DOHH2 (cell line): Measurements from ENCODE around the gene TEX14.

Experiments
- H3F3A ChIP-seq: fragments of 200-600 bp; sonication (generic), shearing (Covaris generic); 2 replicates; pipeline ENCODE4 v1.6.0; 2016; ENCODE audit warnings: antibody characterized with exemption, mild to moderate bottlenecking; ENCODE audit not compliant: control insufficient read depth, insufficient read depth
- H3K27ac ChIP-seq: fragments of 200-600 bp; sonication (generic); 2 replicates; pipeline ENCODE4 v1.5.1; 2014; ENCODE audit warnings: low read depth, mild to moderate bottlenecking, low read length, moderate library complexity
- H3K27me3 ChIP-seq: fragments of 200-600 bp; sonication (generic); 2 replicates; pipeline ENCODE4 v1.6.1; 2014; ENCODE audit warnings: mild to moderate bottlenecking, low read length, mixed read lengths; ENCODE audit not compliant: control insufficient read depth
- H3K36me3 ChIP-seq: fragments of 200-600 bp; sonication (generic); 2 replicates; pipeline ENCODE4 v1.6.1; 2014; ENCODE audit warnings: mild to moderate bottlenecking, low read length, moderate library complexity, mixed read lengths; ENCODE audit not compliant: control insufficient read depth
- H3K4me1 ChIP-seq: fragments of 200-600 bp; sonication (generic); 2 replicates; pipeline ENCODE4 v1.6.1; 2014; ENCODE audit warnings: mild to moderate bottlenecking, low read length, mixed read lengths; ENCODE audit not compliant: control insufficient read depth
- H3K4me2 ChIP-seq: fragments of 200-600 bp; sonication (generic); 2 replicates; pipeline ENCODE4 v1.6.0; 2014; ENCODE audit warnings: mild to moderate bottlenecking, low read length, moderate library complexity
- H3K4me3 ChIP-seq: fragments of 200-600 bp; sonication (generic); 2 replicates; pipeline ENCODE4 v1.5.1; 2014; ENCODE audit warnings: mild to moderate bottlenecking, low read length, mixed read lengths
- H3K79me2 ChIP-seq: fragments of 200-600 bp; sonication (generic); 2 replicates; pipeline ENCODE4 v1.6.1; 2014; ENCODE audit warnings: mild to moderate bottlenecking, low read length, mixed read lengths; ENCODE audit not compliant: control insufficient read depth
- H3K9me2 ChIP-seq: fragments of 200-600 bp; sonication (generic); replicated peaks from 2 replicates; pipeline ENCODE4 v1.6.1; 2014; ENCODE audit warnings: mild to moderate bottlenecking, low read length, mixed read lengths; ENCODE audit not compliant: control insufficient read depth
- H3K9me3 ChIP-seq: fragments of 200-600 bp; sonication (generic); 2 replicates; pipeline ENCODE4 v1.6.1; 2014; ENCODE audit warnings: antibody characterized with exemption, low read length, mixed read lengths; ENCODE audit not compliant: control insufficient read depth, insufficient read depth
- H4K20me1 ChIP-seq: fragments of 200-600 bp; sonication (generic); 2 replicates; pipeline ENCODE4 v1.6.0; 2014; ENCODE audit warnings: low read depth, mild to moderate bottlenecking, antibody characterized with exemption, low read length, moderate library complexity; ENCODE audit not compliant: control insufficient read depth, insufficient read depth
- CTCF ChIP-seq: fragments of 200-600 bp; sonication (generic); IDR thresholded peaks from one replicate; pipeline ENCODE4 v1.5.1; 2014; ENCODE audit warnings: antibody characterized with exemption, mild to moderate bottlenecking, low read depth, low read length; ENCODE audit not compliant: poor library complexity, severe bottlenecking
- EZH2phosphoT487 ChIP-seq: fragments of 200-600 bp; sonication (generic); IDR thresholded peaks from 2 replicates; pipeline ENCODE4 v1.6.1; 2017; ENCODE audit warnings: borderline replicate concordance, mild to moderate bottlenecking, antibody characterized with exemption, low read length, moderate library complexity, mixed read lengths

TEX14 gene

DNA sequence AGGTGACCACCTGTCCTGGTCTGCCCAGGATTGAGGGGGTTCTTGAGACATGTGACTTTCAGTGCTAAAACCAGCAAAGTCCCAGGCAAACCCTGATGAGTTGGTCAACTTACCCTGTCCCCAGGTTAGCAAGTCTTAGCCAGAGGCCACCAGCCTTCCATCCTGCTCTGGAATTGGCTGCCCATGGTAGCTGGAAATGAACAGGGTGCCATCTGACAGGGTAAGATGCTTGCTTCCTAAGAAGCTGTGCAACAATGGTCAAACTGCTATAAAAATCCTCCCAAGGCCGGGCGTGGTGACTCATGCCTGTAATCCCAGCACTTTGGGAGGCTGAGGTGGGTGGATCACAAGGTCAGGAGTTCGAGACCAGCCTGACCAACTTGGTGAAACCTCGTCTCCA, 154.6 kb downstream of the TEX14 start:
- TF ChIP-seq EZH2phosphoT487 (no peak), CTCF (no peak)
- Histone ChIP-seq H3K4me1 (peaks cover 4% of the 10 kb centered on the region), H4K20me1 (no peaks in the 10 kb centered on the region), H3K9me2 (no peaks in the 10 kb centered on the region), H3K4me2 (no peak overlapping the region), H3K4me3 (no peak overlapping the region), H3K36me3 (no peaks in the 10 kb centered on the region), H3K9me3 (no peaks in the 10 kb centered on the region), H3K27me3 (peaks cover 19% of the 10 kb centered on the region), H3K79me2 (no peaks in the 10 kb centered on the region), H3K27ac (no peak overlapping the region), H3F3A (no peaks in the 10 kb centered on the region)

GRCh38 chr17:58536542-58536941, 155.3 kb downstream of the TEX14 start:
- Histone ChIP-seq H3K4me2 (no peak overlapping the region), H3K4me1 (peaks cover 9% of the 10 kb centered on the region), H3K36me3 (no peaks in the 10 kb centered on the region), H3F3A (no peaks in the 10 kb centered on the region), H3K79me2 (no peaks in the 10 kb centered on the region), H3K9me2 (no peaks in the 10 kb centered on the region), H3K4me3 (no peak overlapping the region), H4K20me1 (no peaks in the 10 kb centered on the region), H3K27ac (no peak overlapping the region), H3K9me3 (no peaks in the 10 kb centered on the region), H3K27me3 (peaks cover 24% of the 10 kb centered on the region)
- TF ChIP-seq CTCF (no peak), EZH2phosphoT487 (no peak)

DNA sequence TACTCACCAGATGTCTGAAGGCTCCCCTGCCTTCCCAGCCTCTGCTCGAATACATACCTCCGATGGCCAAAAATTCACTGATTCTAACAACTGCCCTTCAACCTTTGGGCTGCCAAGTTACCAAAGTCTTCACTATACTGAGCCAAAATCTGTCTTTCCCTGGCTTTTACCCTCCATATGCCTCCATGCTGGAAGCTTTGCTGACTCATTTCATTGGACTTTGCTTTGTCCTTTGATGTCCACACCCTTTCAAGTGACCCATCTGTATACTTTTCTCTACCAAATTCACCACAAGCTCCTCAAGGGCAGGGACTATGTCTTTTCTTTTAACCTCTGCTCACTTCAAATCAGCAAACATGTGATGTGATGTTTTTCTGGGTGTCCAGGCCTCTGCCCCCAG, 156.4 kb downstream of the TEX14 start:
- no peak overlapping the region for H3K27ac ChIP-seq
- H3K4me1 ChIP-seq, result peaks cover 12% of the 10 kb centered on the region
- peaks cover 35% of the 10 kb centered on the region for H3K27me3 ChIP-seq
- H3K79me2 ChIP-seq, result no peaks in the 10 kb centered on the region
- TF ChIP-seq EZH2phosphoT487, result no peak
- no peak for TF ChIP-seq CTCF
- H4K20me1 ChIP-seq, result no peaks in the 10 kb centered on the region
- H3K4me3 ChIP-seq, result no peak overlapping the region
- H3K36me3 ChIP-seq, result no peaks in the 10 kb centered on the region
- no peaks in the 10 kb centered on the region for H3F3A ChIP-seq
- no peak overlapping the region for H3K4me2 ChIP-seq
- no peaks in the 10 kb centered on the region for H3K9me2 ChIP-seq
- no peaks in the 10 kb centered on the region for H3K9me3 ChIP-seq
